Glutamatergic neuron (in vitro differentiated cells): ENCODE measurements around the gene RBM20. TPM values are rescaled to one million over a fixed set of nuclear protein-coding genes. Genes with fewer than 3 reads are reported as not detected.

Experiments used
- DNase-seq: peaks from one replicate; pipeline ENCODE4 v3.0.0; 2022
- H3K27ac Mint-ChIP-seq: one replicate; pipeline ENCODE4 v1.8.0; 2020; ENCODE audit warnings: mild to moderate bottlenecking, mixed read lengths, inconsistent platforms; ENCODE audit not compliant: unreplicated experiment
- H3K27me3 Mint-ChIP-seq: one replicate; pipeline ENCODE4 v1.8.0; 2020; ENCODE audit warnings: mild to moderate bottlenecking, moderate library complexity, mixed read lengths, inconsistent platforms; ENCODE audit not compliant: unreplicated experiment
- H3K36me3 Mint-ChIP-seq: one replicate; pipeline ENCODE4 v1.8.0; 2020; ENCODE audit warnings: mild to moderate bottlenecking, mixed read lengths, inconsistent platforms; ENCODE audit not compliant: unreplicated experiment
- H3K4me1 Mint-ChIP-seq: one replicate; pipeline ENCODE4 v1.8.0; 2020; ENCODE audit warnings: mild to moderate bottlenecking, low read depth, mixed read lengths, inconsistent platforms; ENCODE audit not compliant: unreplicated experiment
- H3K4me3 Mint-ChIP-seq: one replicate; pipeline ENCODE4 v1.8.0; 2020; ENCODE audit warnings: mild to moderate bottlenecking, mixed read lengths, inconsistent platforms; ENCODE audit not compliant: unreplicated experiment
- H3K9me3 Mint-ChIP-seq: one replicate; pipeline ENCODE4 v1.8.0; 2020; ENCODE audit warnings: mild to moderate bottlenecking, moderate library complexity, mixed read lengths, inconsistent platforms; ENCODE audit not compliant: unreplicated experiment
- total RNA-seq: library from RNA; stranded (reverse); fragmentation: NEBNext Ultra II Directional; extraction: Animal tissue kit (Norgen Biotek cat#: 25700); gene quantifications from one replicate; pipeline ENCODE4 v1.2.1, GENCODE V29; 2021; ENCODE audit not compliant: unreplicated experiment
- TF ChIP-seq, protein P1 (sequence below): fragments of 200-600 bp; sonication (generic); IDR thresholded peaks from one replicate; pipeline ENCODE4 v1.5.0; 2021; ENCODE audit not compliant: partially characterized antibody, unreplicated experiment

The RBM20 gene
- total RNA-seq, 1 donor from 2014 or later: 5.8 TPM

DNA sequence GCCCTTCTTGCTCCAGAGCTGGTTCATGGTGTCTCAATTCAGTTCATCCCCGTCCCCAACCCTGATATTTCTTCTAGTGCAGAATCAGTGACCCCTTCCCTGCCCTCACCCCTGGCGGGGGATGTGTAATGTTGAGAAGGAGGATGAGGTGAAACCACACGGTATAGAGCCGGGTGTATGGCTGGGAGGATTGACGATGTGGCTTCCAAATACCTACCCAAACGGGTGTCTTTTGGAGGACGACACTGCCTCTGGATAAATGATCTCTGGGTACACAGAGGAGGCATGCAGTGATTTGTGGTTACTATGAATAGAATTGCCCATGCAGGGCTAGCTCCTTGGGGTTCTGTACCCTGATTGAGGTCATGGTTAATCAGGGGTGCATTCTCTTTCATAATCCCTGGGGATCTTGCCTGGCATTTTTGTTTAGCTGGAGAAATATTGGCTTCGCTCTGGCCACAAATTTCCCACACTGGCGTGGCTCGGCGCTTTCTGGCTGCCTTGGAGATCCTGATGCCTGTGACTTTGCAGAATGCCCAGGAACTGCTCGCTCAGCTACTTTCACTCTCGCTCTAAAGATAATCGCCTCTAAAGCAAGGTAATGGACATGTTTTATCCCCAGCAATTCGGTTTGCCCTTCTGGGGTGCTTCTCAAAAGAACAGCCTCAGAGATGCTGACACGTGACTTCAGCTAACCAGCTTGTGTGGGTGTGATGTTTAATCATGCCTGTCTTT, 89.2 kb downstream of the RBM20 start:
- H3K9me3 Mint-ChIP-seq: no peaks in the 10 kb centered on the region
- no peak for DNase-seq
- no peak overlapping the region for H3K4me3 Mint-ChIP-seq
- peaks cover 3% of the 10 kb centered on the region for H3K27me3 Mint-ChIP-seq
- H3K27ac Mint-ChIP-seq: peak overlapping the region; percentile 11
- peaks cover 19% of the 10 kb centered on the region for H3K4me1 Mint-ChIP-seq
- H3K36me3 Mint-ChIP-seq: no peaks in the 10 kb centered on the region
- TF ChIP-seq, protein P1, sequence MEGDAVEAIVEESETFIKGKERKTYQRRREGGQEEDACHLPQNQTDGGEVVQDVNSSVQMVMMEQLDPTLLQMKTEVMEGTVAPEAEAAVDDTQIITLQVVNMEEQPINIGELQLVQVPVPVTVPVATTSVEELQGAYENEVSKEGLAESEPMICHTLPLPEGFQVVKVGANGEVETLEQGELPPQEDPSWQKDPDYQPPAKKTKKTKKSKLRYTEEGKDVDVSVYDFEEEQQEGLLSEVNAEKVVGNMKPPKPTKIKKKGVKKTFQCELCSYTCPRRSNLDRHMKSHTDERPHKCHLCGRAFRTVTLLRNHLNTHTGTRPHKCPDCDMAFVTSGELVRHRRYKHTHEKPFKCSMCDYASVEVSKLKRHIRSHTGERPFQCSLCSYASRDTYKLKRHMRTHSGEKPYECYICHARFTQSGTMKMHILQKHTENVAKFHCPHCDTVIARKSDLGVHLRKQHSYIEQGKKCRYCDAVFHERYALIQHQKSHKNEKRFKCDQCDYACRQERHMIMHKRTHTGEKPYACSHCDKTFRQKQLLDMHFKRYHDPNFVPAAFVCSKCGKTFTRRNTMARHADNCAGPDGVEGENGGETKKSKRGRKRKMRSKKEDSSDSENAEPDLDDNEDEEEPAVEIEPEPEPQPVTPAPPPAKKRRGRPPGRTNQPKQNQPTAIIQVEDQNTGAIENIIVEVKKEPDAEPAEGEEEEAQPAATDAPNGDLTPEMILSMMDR: no peak

DNA sequence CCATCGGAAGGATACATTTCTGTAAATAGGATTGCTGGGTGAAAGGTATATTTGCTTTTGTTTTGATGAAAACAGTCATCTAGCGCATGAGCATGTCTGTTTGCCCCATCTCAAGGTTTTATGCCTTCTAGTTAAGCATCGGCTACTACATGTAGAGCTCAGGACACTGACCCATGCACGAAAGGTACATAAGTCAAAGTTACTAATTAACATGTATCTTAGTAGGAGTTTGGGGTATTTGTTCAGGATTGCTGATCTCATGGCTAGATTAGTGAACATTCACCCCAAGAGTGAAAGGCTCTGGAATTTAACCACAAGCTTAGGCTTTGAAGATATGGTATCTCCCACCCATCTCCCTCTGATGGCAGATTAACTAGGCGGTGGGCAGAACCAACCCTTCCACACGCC, 91.5 kb downstream of the RBM20 start:
- Mint-ChIP-seq H3K9me3 (no peaks in the 10 kb centered on the region), H3K4me3 (no peak overlapping the region), H3K27ac (no peak overlapping the region), H3K36me3 (no peaks in the 10 kb centered on the region), H3K27me3 (peaks cover 3% of the 10 kb centered on the region), H3K4me1 (peaks cover 15% of the 10 kb centered on the region)
- no peak for DNase-seq
- TF ChIP-seq, protein P1: no peak

DNA sequence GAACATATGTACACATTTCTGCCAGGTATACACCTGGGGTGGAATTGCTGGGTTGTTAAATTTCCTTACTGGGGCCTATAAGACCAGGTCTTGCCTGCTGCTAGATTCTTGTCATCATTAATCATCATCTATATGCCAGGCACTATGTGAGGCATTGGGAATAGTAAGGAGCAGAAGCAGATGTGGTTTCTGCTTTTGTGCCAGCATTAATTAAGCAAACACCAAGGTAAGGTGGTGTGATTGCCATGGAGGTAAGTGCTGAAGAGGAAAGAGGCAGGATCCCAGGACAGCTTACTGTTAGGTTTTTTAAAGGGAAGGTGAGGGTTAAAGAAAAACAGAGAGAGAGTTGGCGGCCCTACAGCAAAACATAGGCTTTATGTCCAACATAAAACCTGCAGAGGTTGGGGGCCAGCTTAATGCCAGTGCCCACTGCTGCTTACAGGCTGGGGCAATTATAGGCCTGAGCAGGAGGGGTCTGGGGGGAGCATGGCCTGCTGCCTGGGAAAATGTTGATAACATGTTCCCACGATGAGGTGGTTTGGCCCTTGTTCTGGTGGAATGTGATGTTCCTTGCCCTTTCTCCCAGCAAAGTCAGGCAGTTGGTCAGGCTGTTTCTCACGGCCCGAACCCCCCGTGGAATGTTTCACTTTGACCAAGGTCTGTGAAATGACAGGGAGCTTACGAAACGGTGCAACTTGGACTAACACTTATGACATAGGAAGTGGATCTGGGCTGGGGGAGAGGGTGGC, 93.9 kb downstream of the RBM20 start:
- H3K27me3 Mint-ChIP-seq: no peaks in the 10 kb centered on the region
- no peaks in the 10 kb centered on the region for H3K9me3 Mint-ChIP-seq
- H3K27ac Mint-ChIP-seq: no peak overlapping the region
- TF ChIP-seq, protein P1: no peak
- no peak overlapping the region for H3K4me3 Mint-ChIP-seq
- DNase-seq: no peak
- H3K4me1 Mint-ChIP-seq: peaks cover 6% of the 10 kb centered on the region
- H3K36me3 Mint-ChIP-seq: peaks cover 6% of the 10 kb centered on the region

DNA sequence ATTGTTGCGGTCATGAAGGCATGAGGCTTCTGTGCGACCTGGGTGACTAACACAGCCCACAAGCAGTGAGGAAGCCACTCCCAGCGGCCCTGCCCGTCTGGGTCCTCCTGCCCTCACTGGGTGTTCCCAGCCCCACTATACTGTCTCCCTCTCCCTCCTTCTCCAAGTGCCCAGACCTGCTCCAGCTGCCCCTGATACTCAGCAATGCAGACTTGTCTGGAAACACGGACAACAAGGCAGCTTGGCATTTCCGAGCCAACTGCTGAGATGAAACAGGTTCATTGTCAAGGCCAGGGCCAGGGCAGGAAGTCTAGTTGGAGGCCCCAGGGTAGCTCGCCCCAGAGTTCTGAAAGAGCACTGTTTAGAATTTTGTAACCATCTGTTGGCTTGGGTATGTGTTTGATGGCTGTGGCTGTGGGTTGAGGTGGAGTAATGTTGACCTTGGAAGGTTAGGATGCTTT, 95.7 kb downstream of the RBM20 start:
- Mint-ChIP-seq H3K27me3 (no peaks in the 10 kb centered on the region), H3K9me3 (no peaks in the 10 kb centered on the region), H3K36me3 (peaks cover 6% of the 10 kb centered on the region), H3K4me1 (peaks cover 5% of the 10 kb centered on the region), H3K27ac (no peak overlapping the region), H3K4me3 (no peak overlapping the region)
- TF ChIP-seq, protein P1: no peak
- no peak for DNase-seq

DNA sequence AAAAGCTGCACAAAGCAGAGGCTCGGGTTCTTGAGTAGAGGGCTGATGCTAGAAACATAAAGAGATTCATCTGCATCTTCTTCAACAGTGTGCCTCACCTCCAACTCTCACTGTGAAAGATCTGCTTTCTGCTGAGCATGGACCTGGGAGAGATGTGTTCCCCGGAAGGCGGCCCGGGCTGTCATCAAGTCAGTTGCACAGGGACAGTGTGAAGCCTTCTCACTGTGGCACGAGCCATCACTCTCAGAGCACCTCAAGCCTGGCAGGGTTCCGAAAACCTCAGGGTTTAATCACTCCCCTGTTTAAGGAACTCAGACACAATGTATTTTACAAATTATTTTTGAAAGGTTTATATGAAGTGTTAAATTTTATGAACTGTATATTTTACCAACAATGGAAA, 98.7 kb downstream of the RBM20 start:
- TF ChIP-seq, protein P1: no peak
- Mint-ChIP-seq H3K4me1 (peaks cover 2% of the 10 kb centered on the region), H3K36me3 (peaks cover 6% of the 10 kb centered on the region), H3K9me3 (no peaks in the 10 kb centered on the region), H3K27ac (no peak overlapping the region), H3K4me3 (no peak overlapping the region), H3K27me3 (no peaks in the 10 kb centered on the region)
- DNase-seq: no peak
